H9 (cell line): ENCODE data around the gene LRCH1. TPM values are rescaled to one million over a fixed set of nuclear protein-coding genes. Genes with fewer than 3 reads are reported as not detected.
A peak's percentile ranks its signal among the peaks of the same experiment; 100 is the strongest.

ENCODE experiments used
- DNase-seq: peaks from one replicate; pipeline ENCODE4 v3.0.0-alpha.2; 2017
- H2AFZ ChIP-seq: one replicate; pipeline ENCODE4 v1.6.1; 2013; ENCODE audit warnings: mild to moderate bottlenecking, low read length, control low read depth, moderate library complexity
- H2AK5ac ChIP-seq: 2 replicates; pipeline ENCODE4 v1.6.1; 2013; ENCODE audit warnings: low read length, control low read depth, mixed read lengths; ENCODE audit not compliant: insufficient read length
- H2BK120ac ChIP-seq: one replicate; pipeline ENCODE4 v1.6.1; 2013; ENCODE audit warnings: low read depth, mild to moderate bottlenecking, low read length, control low read depth, inconsistent platforms; ENCODE audit not compliant: poor library complexity, severe bottlenecking
- H2BK12ac ChIP-seq: 2 replicates; pipeline ENCODE4 v1.6.1; 2013; ENCODE audit warnings: low read length, control low read depth, mixed read lengths, low read depth; ENCODE audit not compliant: insufficient read length
- H2BK15ac ChIP-seq: 2 replicates; pipeline ENCODE4 v1.6.1; 2013; ENCODE audit warnings: low read depth, low read length, control low read depth
- H2BK20ac ChIP-seq: one replicate; pipeline ENCODE4 v1.6.1; 2013; ENCODE audit warnings: low read depth, mild to moderate bottlenecking, low read length, control low read depth, inconsistent platforms; ENCODE audit not compliant: poor library complexity, severe bottlenecking
- H2BK5ac ChIP-seq: 2 replicates; pipeline ENCODE4 v1.6.1; 2013; ENCODE audit warnings: low read length, control low read depth, mixed read lengths; ENCODE audit not compliant: insufficient read length
- H3K14ac ChIP-seq: 2 replicates; pipeline ENCODE4 v1.6.1; 2013; ENCODE audit warnings: low read length, control low read depth; ENCODE audit not compliant: insufficient read depth
- H3K18ac ChIP-seq: 2 replicates; pipeline ENCODE4 v1.6.1; 2013; ENCODE audit warnings: low read depth, mild to moderate bottlenecking, mixed read lengths, low read length, control low read depth; ENCODE audit not compliant: insufficient read length
- H3K23ac ChIP-seq: 2 replicates; pipeline ENCODE4 v1.6.1; 2013; ENCODE audit warnings: low read length, control low read depth, mixed read lengths, low read depth; ENCODE audit not compliant: insufficient read length
- H3K23me2 ChIP-seq: 2 replicates; pipeline ENCODE4 v1.6.1; 2013; ENCODE audit warnings: low read depth, mild to moderate bottlenecking, mixed read lengths, low read length, control low read depth; ENCODE audit not compliant: insufficient read length, poor library complexity, severe bottlenecking
- H3K27ac ChIP-seq: 2 replicates; pipeline ENCODE4 v1.5.1; 2013; ENCODE audit warnings: low read length, control low read depth, mixed read lengths, low read depth; ENCODE audit not compliant: insufficient read length
- H3K27me3 ChIP-seq: 2 replicates; pipeline ENCODE4 v1.6.1; 2013; ENCODE audit warnings: low read length, control low read depth, inconsistent platforms; ENCODE audit not compliant: insufficient read depth
- H3K4ac ChIP-seq: 2 replicates; pipeline ENCODE4 v1.6.1; 2013; ENCODE audit warnings: low read depth, mild to moderate bottlenecking, control low read depth, inconsistent platforms, low read length, moderate library complexity
- H3K4me1 ChIP-seq: 2 replicates; pipeline ENCODE4 v1.6.1; 2013; ENCODE audit warnings: low read length, control low read depth, inconsistent platforms; ENCODE audit not compliant: insufficient read depth
- H3K4me2 ChIP-seq: 2 replicates; pipeline ENCODE4 v1.6.1; 2013; ENCODE audit warnings: low read length, control low read depth, mixed read lengths; ENCODE audit not compliant: insufficient read length, insufficient read depth
- H3K56ac ChIP-seq: 2 replicates; pipeline ENCODE4 v1.6.1; 2013; ENCODE audit warnings: low read depth, mild to moderate bottlenecking, mixed read lengths, low read length, control low read depth; ENCODE audit not compliant: insufficient read length
- H3K79me1 ChIP-seq: 2 replicates; pipeline ENCODE4 v1.6.1; 2013; ENCODE audit warnings: low read depth, mild to moderate bottlenecking, moderate library complexity, low read length, control low read depth, inconsistent platforms; ENCODE audit not compliant: insufficient read depth, poor library complexity, severe bottlenecking
- H3K79me2 ChIP-seq: 2 replicates; pipeline ENCODE4 v1.6.1; 2013; ENCODE audit warnings: low read length, control low read depth, inconsistent platforms; ENCODE audit not compliant: insufficient read depth
- H3K9ac ChIP-seq: 2 replicates; pipeline ENCODE4 v1.6.1; 2013; ENCODE audit warnings: low read length, control low read depth, mixed read lengths; ENCODE audit not compliant: insufficient read length; ENCODE audit errors: extremely low read depth
- H3K9me3 ChIP-seq: one replicate; pipeline ENCODE4 v1.6.1; 2013; ENCODE audit warnings: low read depth, low read length, inconsistent platforms; ENCODE audit not compliant: control insufficient read depth
- H3T11ph ChIP-seq: one replicate; pipeline ENCODE4 v1.6.1; 2013; ENCODE audit warnings: mild to moderate bottlenecking, low read length, control low read depth, inconsistent platforms
- H4K20me1 ChIP-seq: one replicate; pipeline ENCODE4 v1.6.1; 2013; ENCODE audit not compliant: control insufficient read depth, insufficient read length, insufficient read depth
- H4K5ac ChIP-seq: 2 replicates; pipeline ENCODE4 v1.6.1; 2013; ENCODE audit warnings: low read depth, mild to moderate bottlenecking, mixed read lengths, low read length, control low read depth; ENCODE audit not compliant: insufficient read length
- H4K8ac ChIP-seq: replicated peaks from 2 replicates; pipeline ENCODE4 v1.6.1; 2013; ENCODE audit warnings: low read length, control low read depth, mixed read lengths, low read depth; ENCODE audit not compliant: insufficient read length
- H4K91ac ChIP-seq: 2 replicates; pipeline ENCODE4 v1.6.1; 2013; ENCODE audit warnings: low read depth, mild to moderate bottlenecking, moderate library complexity, mixed read lengths, low read length, control low read depth; ENCODE audit not compliant: insufficient read length
- H3K27ac Mint-ChIP-seq, 3 experiments: 2 replicates in 2 of 3; 3 replicates in 1 of 3; pipeline ENCODE4 v1.8.0; 2020 to 2021; ENCODE audit warnings: mixed read lengths in 3 of 3, mild to moderate bottlenecking in 1 of 3, moderate library complexity in 1 of 3
- H3K27me3 Mint-ChIP-seq: 2 replicates; pipeline ENCODE4 v1.8.0; 2021; ENCODE audit warnings: low read depth, mild to moderate bottlenecking, moderate library complexity, mixed read lengths
- H3K36me3 Mint-ChIP-seq, 3 experiments: 2 replicates in 2 of 3; 3 replicates in 1 of 3; pipeline ENCODE4 v1.8.0; 2020 to 2021; ENCODE audit warnings: low read depth in 3 of 3, mixed read lengths in 3 of 3; ENCODE audit not compliant: insufficient read depth in 1 of 3
- H3K4me1 Mint-ChIP-seq, 2 experiments: 2 replicates each; pipeline ENCODE4 v1.8.0; 2020; ENCODE audit warnings: mixed read lengths in 2 of 2
- H3K4me3 Mint-ChIP-seq, 2 experiments: 2 replicates in 1 of 2; 3 replicates in 1 of 2; pipeline ENCODE4 v1.8.0; 2020 to 2021; ENCODE audit warnings: mild to moderate bottlenecking in 2 of 2, mixed read lengths in 2 of 2, moderate library complexity in 1 of 2
- H3K9me3 Mint-ChIP-seq, 2 experiments: 2 replicates in 1 of 2; 3 replicates in 1 of 2; pipeline ENCODE4 v1.8.0; 2020; ENCODE audit warnings: mild to moderate bottlenecking in 2 of 2, mixed read lengths in 2 of 2, moderate library complexity in 1 of 2
- WGBS: extraction: QIAGEN DNeasy Blood & Tissue Kit; methylation state at CpG from one replicate; pipeline ENCODE4 v1.1.7; 2013; ENCODE audit warnings: missing lambda C conversion rate, low lambda C conversion rate, mixed read lengths; ENCODE audit not compliant: insufficient read length; ENCODE audit errors: extremely low coverage; 5-methylcytosine and 5-hydroxymethylcytosine counted together
- total RNA-seq: library from RNA; stranded (reverse); gene quantifications from 2 replicates; pipeline ENCODE4 v1.2.1, GENCODE V29; 2021
- TF ChIP-seq, protein P1 (sequence below): fragments of 200-600 bp; sonication (generic); conservative IDR thresholded peaks from 3 replicates; pipeline ENCODE4 v1.8.0; 2021; ENCODE audit warnings: antibody characterized with exemption, mild to moderate bottlenecking

Gene LRCH1
- total RNA-seq, 1 experiment from 2014 or later = 8.0 TPM

DNA sequence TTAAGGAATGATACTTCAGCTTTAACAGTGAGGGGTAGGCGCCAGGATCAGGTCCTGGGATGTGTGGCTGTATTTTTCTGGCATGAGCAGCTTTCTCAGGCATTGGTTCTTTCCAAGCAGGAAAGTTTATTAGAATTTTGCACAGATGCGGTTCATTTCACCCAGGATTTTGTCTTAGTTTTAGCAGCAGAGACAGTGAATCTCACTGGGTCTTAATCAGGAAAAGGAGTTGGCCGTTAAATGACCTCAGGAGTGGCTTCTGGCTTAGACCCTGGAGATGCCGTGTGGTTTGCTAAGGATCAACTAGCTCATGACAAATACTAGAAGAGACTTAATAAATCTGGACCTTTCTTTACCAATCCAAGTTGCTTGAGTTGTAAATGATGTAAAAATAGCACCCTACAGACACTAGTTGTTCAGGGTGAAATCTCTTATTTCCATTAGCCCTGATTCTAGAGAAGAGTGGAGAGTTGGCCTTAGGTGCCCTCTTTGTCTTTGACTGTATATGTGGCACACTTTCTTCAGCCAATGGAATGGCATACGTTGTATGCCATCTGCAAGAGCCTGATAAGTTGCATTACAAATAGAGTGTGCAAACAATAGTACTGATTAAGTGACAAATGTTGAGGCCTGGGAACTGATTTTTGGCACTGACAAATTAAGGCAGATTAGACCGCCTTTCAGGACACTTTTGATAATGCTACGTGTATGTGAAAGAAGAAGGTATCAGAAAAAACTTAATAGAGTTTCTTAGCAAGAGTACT lies 34.0 kb downstream of the LRCH1 start:
- Histone ChIP-seq H3K56ac (no peak overlapping the region), H4K91ac (no peak overlapping the region), H3K4me1 (no peaks in the 10 kb centered on the region), H2AFZ (no peak overlapping the region), H3K27ac (no peak overlapping the region), H3K14ac (no peak overlapping the region), H3K4ac (no peak overlapping the region), H2BK5ac (no peak overlapping the region), H3K23ac (no peak overlapping the region), H3T11ph (no peak overlapping the region), H3K9me3 (no peaks in the 10 kb centered on the region), H4K20me1 (no peaks in the 10 kb centered on the region), H3K4me2 (no peak overlapping the region), H3K27me3 (no peaks in the 10 kb centered on the region), H2BK15ac (no peak overlapping the region), H2AK5ac (no peak overlapping the region), H2BK12ac (no peak overlapping the region), H3K18ac (no peak overlapping the region), H4K8ac (no peak overlapping the region), H3K23me2 (no peaks in the 10 kb centered on the region), H2BK20ac (no peak overlapping the region), H2BK120ac (no peak overlapping the region), H3K9ac (no peak overlapping the region), H4K5ac (no peak overlapping the region), H3K79me1 (peaks cover 2% of the 10 kb centered on the region), H3K79me2 (no peaks in the 10 kb centered on the region)
- peaks cover 2 to 7% of the 10 kb centered on the region in 2 experiments; a peak in 2 of 4 replicates for H3K4me1 Mint-ChIP-seq
- peak overlapping the region in 1 of 3 experiments; percentile 48; a peak in 1 of 7 replicates for H3K27ac Mint-ChIP-seq
- no peak overlapping the region for H3K4me3 Mint-ChIP-seq
- peaks cover 0 to 3% of the 10 kb centered on the region in 2 experiments; a peak in 2 of 5 replicates for H3K9me3 Mint-ChIP-seq
- no CpG with 5 or more reads among the region's 7 CpGs for WGBS
- DNase-seq = no peak
- H3K36me3 Mint-ChIP-seq = peaks cover 0 to 8% (median 0%) of the 10 kb centered on the region in 3 experiments; a peak in 1 of 7 replicates
- H3K27me3 Mint-ChIP-seq = no peaks in the 10 kb centered on the region
- TF ChIP-seq, protein P1, sequence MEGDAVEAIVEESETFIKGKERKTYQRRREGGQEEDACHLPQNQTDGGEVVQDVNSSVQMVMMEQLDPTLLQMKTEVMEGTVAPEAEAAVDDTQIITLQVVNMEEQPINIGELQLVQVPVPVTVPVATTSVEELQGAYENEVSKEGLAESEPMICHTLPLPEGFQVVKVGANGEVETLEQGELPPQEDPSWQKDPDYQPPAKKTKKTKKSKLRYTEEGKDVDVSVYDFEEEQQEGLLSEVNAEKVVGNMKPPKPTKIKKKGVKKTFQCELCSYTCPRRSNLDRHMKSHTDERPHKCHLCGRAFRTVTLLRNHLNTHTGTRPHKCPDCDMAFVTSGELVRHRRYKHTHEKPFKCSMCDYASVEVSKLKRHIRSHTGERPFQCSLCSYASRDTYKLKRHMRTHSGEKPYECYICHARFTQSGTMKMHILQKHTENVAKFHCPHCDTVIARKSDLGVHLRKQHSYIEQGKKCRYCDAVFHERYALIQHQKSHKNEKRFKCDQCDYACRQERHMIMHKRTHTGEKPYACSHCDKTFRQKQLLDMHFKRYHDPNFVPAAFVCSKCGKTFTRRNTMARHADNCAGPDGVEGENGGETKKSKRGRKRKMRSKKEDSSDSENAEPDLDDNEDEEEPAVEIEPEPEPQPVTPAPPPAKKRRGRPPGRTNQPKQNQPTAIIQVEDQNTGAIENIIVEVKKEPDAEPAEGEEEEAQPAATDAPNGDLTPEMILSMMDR = no peak
